Astrocyte (in vitro differentiated cells and primary cell): ENCODE measurements around the gene CD44. TPM values are rescaled to one million over a fixed set of nuclear protein-coding genes. Genes with fewer than 3 reads are reported as not detected.

Experiments used
- DNase-seq: peaks from one replicate; pipeline ENCODE4 v3.0.0-alpha.2; 2010; ENCODE audit warnings: low read depth
- FAIRE-seq: peaks from 2 replicates; lab custom pipeline; 2011; peaks lifted over from hg19 to GRCh38; lab: Jason Lieb, UNC
- H2AFZ ChIP-seq: 2 replicates; pipeline ENCODE4 v1.6.0; 2012; ENCODE audit warnings: low read depth, low read length, inconsistent platforms
- H3K27ac ChIP-seq: 2 replicates; pipeline ENCODE4 v1.5.1; 2011; ENCODE audit warnings: low read depth, low read length, inconsistent platforms
- H3K27me3 ChIP-seq: 2 replicates; pipeline ENCODE4 v1.6.0; 2011; ENCODE audit warnings: low read length, inconsistent platforms; ENCODE audit not compliant: insufficient read depth
- H3K36me3 ChIP-seq: 2 replicates; pipeline ENCODE4 v1.5.1; 2011; ENCODE audit warnings: low read length, inconsistent platforms; ENCODE audit not compliant: insufficient read depth
- H3K4me1 ChIP-seq: 2 replicates; pipeline ENCODE4 v1.5.1; 2011; ENCODE audit warnings: low read length, inconsistent platforms; ENCODE audit not compliant: insufficient read depth
- H3K4me2 ChIP-seq: 2 replicates; pipeline ENCODE4 v1.6.0; 2012; ENCODE audit warnings: low read length, inconsistent platforms
- H3K4me3 ChIP-seq: 2 replicates; pipeline ENCODE4 v1.5.1; 2011; ENCODE audit warnings: low read depth, mild to moderate bottlenecking, low read length, inconsistent platforms; ENCODE audit not compliant: insufficient read depth
- H3K79me2 ChIP-seq: 2 replicates; pipeline ENCODE4 v1.6.0; 2012; ENCODE audit warnings: mild to moderate bottlenecking, low read length, inconsistent platforms; ENCODE audit not compliant: insufficient read depth
- H3K9ac ChIP-seq: 2 replicates; pipeline ENCODE4 v1.6.0; 2012; ENCODE audit warnings: mild to moderate bottlenecking, low read length, inconsistent platforms
- H3K9me3 ChIP-seq: 2 replicates; pipeline ENCODE4 v1.5.1; 2012; ENCODE audit warnings: low read depth, mild to moderate bottlenecking, low read length, inconsistent platforms; ENCODE audit not compliant: insufficient read depth
- H4K20me1 ChIP-seq: 2 replicates; pipeline ENCODE4 v1.6.0; 2012; ENCODE audit warnings: low read length, inconsistent platforms; ENCODE audit not compliant: insufficient read depth
- H3K27ac Mint-ChIP-seq: one replicate; pipeline ENCODE4 v1.8.0; 2021; ENCODE audit warnings: mild to moderate bottlenecking, mixed read lengths; ENCODE audit not compliant: unreplicated experiment
- H3K27me3 Mint-ChIP-seq: one replicate; pipeline ENCODE4 v1.8.0; 2021; ENCODE audit warnings: low read depth, mixed read lengths; ENCODE audit not compliant: unreplicated experiment
- H3K36me3 Mint-ChIP-seq: one replicate; pipeline ENCODE4 v1.8.0; 2021; ENCODE audit warnings: low read depth, mixed read lengths; ENCODE audit not compliant: unreplicated experiment
- H3K4me1 Mint-ChIP-seq: one replicate; pipeline ENCODE4 v1.8.0; 2021; ENCODE audit warnings: low read depth, mixed read lengths; ENCODE audit not compliant: unreplicated experiment
- H3K4me3 Mint-ChIP-seq: one replicate; pipeline ENCODE4 v1.8.0; 2021; ENCODE audit warnings: mild to moderate bottlenecking, moderate library complexity, mixed read lengths; ENCODE audit not compliant: unreplicated experiment
- H3K9me3 Mint-ChIP-seq: one replicate; pipeline ENCODE4 v1.8.0; 2021; ENCODE audit warnings: mild to moderate bottlenecking, mixed read lengths; ENCODE audit not compliant: unreplicated experiment
- EZH2 ChIP-seq: IDR thresholded peaks from 2 replicates; pipeline ENCODE4 v1.6.1; 2012; ENCODE audit warnings: mild to moderate bottlenecking, low read length, inconsistent platforms; ENCODE audit not compliant: insufficient read depth
- total RNA-seq: library from RNA; stranded (reverse); gene quantifications from 2 replicates; pipeline ENCODE4 v1.2.1, GENCODE V29; 2021
- TF ChIP-seq, protein P1 (sequence below): IDR thresholded peaks from 2 replicates; pipeline ENCODE4 v1.5.1; 2011; ENCODE audit warnings: low read depth, mild to moderate bottlenecking, inconsistent platforms, low read length, moderate library complexity; ENCODE audit not compliant: insufficient read depth

CD44 gene
- total RNA-seq, 1 donor from 2014 or later, result 154 TPM

DNA sequence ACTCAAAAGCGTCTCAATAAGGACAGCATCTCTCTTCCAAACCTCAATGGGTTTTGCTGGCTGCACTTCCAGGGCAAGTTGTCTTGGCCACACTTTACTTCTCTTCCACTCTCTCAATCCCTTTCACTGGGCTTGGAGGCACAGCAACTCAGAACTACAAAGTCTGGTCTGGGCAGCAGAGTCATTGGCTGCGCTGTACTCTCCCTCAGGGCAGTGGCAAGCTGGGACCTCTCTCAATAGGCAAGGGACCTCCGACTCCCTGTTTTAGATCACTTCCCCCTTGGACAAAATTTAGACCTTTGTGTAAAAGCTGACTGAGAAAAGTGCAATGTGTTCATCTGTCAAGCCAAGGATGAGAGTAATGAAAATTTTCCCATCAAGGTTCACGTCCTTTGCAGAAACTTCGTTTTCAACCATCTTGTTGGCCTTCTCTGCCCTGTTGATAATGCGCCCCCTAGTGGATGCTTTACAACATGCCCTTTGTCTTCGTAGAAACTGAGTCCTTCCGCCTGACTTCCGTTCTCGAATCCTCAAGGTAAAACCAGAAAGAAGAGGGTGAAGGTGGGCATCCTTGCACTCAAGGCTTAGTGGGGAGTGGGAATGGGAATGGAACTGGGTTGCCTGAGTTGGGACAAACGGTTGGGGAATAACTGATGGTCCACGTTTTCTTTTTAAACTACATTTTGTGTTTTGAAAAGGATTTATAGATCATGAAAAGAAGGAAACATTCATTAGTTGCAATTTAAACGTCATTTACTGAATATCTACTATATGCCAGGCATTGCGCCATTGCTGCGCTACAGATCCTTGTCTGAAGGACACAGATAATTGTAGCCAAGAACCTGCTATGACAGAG lies 99.1 kb downstream of the CD44 start:
- no peak overlapping the region for H3K4me2 ChIP-seq
- H3K27ac ChIP-seq, result no peak overlapping the region
- Mint-ChIP-seq H3K27me3 (peaks cover 4% of the 10 kb centered on the region), H3K36me3 (no peaks in the 10 kb centered on the region), H3K4me3 (no peak overlapping the region), H3K4me1 (peaks cover 8% of the 10 kb centered on the region), H3K9me3 (peaks cover 4% of the 10 kb centered on the region), H3K27ac (no peak overlapping the region)
- peaks cover 18% of the 10 kb centered on the region for H3K4me1 ChIP-seq
- no peaks in the 10 kb centered on the region for H3K36me3 ChIP-seq
- H3K4me3 ChIP-seq, result no peak overlapping the region
- H3K9ac ChIP-seq, result no peak overlapping the region
- FAIRE-seq, result no peak
- no peak for DNase-seq
- no peaks in the 10 kb centered on the region for H3K27me3 ChIP-seq
- H2AFZ ChIP-seq, result no peak overlapping the region
- no peak for TF ChIP-seq EZH2
- TF ChIP-seq, protein P1, sequence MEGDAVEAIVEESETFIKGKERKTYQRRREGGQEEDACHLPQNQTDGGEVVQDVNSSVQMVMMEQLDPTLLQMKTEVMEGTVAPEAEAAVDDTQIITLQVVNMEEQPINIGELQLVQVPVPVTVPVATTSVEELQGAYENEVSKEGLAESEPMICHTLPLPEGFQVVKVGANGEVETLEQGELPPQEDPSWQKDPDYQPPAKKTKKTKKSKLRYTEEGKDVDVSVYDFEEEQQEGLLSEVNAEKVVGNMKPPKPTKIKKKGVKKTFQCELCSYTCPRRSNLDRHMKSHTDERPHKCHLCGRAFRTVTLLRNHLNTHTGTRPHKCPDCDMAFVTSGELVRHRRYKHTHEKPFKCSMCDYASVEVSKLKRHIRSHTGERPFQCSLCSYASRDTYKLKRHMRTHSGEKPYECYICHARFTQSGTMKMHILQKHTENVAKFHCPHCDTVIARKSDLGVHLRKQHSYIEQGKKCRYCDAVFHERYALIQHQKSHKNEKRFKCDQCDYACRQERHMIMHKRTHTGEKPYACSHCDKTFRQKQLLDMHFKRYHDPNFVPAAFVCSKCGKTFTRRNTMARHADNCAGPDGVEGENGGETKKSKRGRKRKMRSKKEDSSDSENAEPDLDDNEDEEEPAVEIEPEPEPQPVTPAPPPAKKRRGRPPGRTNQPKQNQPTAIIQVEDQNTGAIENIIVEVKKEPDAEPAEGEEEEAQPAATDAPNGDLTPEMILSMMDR, result peak; percentile 45
- no peaks in the 10 kb centered on the region for H3K79me2 ChIP-seq
- no peaks in the 10 kb centered on the region for H4K20me1 ChIP-seq
- no peaks in the 10 kb centered on the region for H3K9me3 ChIP-seq

DNA sequence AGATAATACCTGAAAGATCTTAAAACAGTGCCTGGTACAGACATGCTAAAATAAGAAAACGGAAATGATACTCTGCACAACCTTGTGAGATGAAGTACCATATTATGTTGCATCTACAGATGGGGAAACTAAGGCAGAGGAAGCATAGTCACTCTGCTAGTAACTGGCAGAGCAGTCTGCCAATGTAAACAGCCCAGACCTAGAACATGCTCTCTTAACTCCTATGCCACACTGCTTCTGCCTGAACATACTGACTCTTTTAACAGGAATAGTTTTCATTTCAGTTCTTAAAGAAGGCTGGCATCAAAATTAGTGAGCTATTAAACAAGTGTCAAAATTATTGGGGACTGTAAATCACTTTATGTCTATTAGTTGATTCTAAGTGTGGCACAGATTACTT lies 99.9 kb downstream of the CD44 start:
- no peak for DNase-seq
- H3K4me1 Mint-ChIP-seq, result peaks cover 8% of the 10 kb centered on the region
- no peaks in the 10 kb centered on the region for H3K36me3 Mint-ChIP-seq
- H3K27ac Mint-ChIP-seq, result no peak overlapping the region
- no peak overlapping the region for H2AFZ ChIP-seq
- no peaks in the 10 kb centered on the region for H3K36me3 ChIP-seq
- H3K9ac ChIP-seq, result no peak overlapping the region
- no peaks in the 10 kb centered on the region for H3K79me2 ChIP-seq
- H3K4me1 ChIP-seq, result peaks cover 18% of the 10 kb centered on the region
- no peak overlapping the region for H3K27ac ChIP-seq
- peaks cover 4% of the 10 kb centered on the region for H3K27me3 Mint-ChIP-seq
- no peaks in the 10 kb centered on the region for H3K9me3 ChIP-seq
- peaks cover 4% of the 10 kb centered on the region for H3K9me3 Mint-ChIP-seq
- H3K4me3 ChIP-seq, result no peak overlapping the region
- no peak for TF ChIP-seq EZH2
- TF ChIP-seq, protein P1, result no peak
- no peak overlapping the region for H3K4me2 ChIP-seq
- H3K4me3 Mint-ChIP-seq, result no peak overlapping the region
- no peaks in the 10 kb centered on the region for H4K20me1 ChIP-seq
- FAIRE-seq, result no peak
- H3K27me3 ChIP-seq, result no peaks in the 10 kb centered on the region
